T-helper 1 cell (primary cell): ENCODE data around the gene ADAM12.

Experiments
- DNase-seq, 5 donors: peaks; one replicate each; pipeline ENCODE4 v3.0.0-alpha.2; 2012 to 2020

ADAM12 gene

DNA sequence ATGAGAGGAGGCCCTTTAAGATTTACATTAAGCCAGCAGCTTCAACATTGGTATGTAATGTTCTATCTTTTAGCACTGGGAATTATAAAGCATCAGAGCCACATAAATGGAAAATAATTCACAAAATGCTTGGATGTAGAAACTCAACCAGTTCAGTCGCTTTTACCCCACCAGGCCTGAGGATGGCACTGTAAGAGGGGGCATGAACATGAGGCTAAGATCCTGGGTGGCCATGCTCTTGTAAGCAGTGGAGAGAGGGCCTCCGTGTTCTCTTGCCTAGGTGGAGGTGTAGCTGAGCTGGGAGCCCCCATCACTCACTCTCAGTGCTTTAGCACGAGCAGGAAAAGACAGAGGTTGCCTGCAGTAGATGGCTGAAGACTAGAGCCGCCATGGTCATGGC lies 253.1 kb downstream of the ADAM12 start:
- no peak for DNase-seq

DNA sequence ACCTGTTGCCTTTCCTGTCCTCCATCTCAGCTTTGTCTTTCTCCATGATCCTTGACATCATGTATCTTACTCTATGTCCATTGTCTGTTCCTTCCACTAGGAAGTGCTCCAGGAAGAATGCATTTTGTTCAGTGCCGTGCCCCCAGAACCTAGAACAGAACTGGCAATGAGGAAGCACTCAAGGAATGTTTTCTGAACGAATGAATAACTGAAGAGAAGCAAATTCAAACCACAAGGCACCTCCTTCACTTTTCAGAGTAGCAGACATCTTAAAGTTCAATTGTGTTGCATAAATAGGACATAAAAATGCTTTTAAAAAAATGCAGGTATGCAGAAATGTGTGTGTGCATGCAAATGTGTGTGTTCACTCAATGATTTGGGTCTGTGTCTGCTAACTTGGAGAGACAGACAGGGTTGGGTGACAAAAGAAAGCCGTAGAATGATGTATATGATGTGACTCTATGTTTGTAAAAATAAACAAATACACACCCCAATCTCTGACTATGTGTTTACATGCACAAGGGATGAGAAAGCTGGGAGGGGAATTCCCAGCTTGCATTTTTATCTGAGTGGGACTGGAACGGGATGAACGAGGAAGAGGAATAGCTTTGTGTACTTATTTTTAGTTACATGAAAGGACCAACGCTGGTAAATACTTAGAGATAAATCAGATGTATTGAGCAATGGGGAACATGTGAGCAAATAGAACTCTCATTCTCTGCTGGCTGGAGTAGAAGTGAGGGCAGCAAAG lies 254.2 kb downstream of the ADAM12 start:
- no peak for DNase-seq

DNA sequence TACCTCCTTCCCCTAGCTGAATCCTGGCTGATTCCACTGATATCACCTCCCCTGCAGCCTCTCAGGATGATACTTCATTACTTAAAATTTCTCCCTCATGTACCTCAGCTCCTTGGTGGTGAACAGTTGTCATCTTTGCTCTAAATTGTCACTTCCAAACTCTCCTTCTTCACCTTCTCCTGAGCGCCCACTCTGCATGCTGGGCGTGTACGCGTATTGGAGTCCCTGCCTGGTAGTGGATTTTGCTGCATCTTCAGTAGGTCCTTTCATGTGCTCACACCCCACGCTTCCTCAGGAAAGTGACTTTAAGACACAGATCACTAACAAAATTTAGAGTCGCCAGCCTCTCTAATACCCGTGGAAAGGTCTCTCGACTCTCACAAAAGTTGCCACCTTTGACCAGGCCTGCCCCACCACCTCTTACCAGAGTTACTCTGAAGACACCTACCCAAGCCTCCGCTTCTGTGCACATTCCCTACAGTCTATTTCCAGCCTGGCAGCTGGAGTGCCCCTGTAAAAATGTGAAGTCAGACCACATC lies 255.1 kb downstream of the ADAM12 start:
- DNase-seq, result no peak

DNA sequence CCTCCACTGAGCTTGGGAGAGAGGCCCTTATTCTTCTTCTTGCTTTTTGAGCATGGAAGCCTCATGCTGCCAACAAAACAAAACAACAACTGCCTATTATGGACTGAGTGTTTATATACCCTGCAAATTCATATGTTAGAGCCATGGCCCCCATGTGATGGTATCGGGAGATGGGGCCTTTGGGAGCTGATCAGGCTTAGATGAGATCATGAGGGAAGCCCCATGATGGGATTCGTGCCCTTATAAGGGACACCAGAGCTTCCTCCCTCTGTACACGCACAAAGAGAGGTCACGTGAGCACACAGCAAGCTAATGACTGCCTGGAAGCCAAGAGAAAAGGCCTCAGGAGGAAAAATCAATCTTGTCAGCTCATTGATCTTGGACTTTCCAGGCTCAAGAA lies 256.9 kb downstream of the ADAM12 start:
- no peak for DNase-seq

DNA sequence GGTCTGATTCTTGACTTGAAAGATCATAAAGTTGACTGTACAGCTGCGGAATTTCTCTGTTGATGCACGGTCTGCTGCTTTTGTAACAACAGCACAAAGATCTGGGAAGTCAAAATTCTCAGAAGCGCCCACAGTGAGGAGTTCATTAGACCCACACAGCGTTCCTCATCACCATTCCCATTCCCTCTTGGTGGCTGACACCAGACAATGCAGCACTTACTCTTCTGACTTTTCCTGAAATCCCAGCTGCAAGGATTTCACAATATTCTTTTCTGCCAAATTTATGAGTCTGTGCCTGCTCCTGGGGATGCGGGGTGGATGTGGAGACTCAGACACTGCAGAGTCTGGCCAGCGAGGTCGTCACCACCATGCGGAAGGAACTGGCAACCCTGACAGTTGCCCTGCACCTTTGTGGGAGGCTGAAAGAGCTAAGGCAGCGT lies 258.0 kb downstream of the ADAM12 start:
- DNase-seq, result no peak

DNA sequence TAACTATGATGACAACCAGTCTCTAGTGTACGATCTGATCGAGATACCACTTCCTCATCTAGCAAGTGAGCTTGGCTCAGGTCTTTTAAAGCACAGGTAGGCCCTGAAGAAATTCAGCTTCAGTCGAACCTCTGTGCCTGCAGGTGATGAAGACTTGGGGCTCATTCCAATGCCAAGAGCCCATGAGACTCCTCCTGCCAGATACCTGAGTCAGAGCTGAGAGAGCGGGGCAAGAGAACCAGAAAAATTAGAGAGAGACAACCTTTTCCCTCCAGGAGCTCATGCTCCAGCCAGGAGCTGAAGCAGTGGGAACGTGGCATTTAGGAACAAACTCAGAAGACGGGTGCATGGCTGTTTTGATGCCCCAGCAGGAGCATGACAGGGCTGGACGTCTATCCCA lies 259.3 kb downstream of the ADAM12 start:
- DNase-seq, result no peak

DNA sequence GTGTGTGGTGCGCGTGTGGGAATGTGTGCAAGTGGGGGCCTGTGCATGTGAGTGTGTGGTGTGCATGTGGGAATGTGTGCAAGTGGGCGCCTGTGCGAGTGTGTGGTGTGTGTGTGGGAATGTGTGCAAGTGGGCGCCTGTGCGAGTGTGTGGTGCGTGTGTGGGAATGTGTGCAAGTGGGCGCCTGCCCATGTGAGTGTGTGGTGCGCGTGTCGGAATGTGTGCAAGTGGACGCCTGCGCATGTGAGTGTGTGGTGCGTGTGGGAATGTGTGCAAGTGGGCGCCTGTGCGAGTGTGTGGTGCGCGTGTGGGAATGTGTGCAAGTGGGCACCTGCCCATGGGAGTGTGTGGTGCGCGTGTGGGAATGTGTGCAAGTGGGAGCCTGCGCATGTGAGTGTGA lies 259.7 kb downstream of the ADAM12 start:
- DNase-seq, result no peak

DNA sequence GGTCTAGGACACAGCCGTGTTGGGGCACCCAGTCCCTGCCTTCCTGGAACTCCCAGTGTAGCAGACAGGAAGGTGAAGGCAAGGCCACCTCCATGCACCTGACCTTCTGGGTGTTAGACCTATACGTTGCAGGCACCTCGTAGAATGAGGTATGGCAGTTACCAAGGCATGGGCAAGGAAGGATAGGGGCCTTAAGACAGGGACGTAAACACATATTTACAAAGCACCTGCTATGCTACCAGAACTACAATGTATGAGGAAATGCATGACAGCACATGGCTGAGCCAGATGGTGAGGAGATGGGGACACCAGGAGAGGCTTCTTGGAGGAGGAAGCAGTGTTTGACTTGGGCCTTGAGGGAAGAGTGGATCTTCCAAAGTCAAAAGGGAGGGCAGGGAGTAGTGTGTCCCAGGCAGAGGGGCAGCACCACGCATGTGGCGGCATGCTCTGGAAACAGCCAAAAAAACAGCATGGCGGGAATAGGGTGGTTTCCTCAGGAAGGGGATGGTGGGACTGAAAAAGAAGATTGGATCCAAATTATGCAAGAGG lies 260.7 kb downstream of the ADAM12 start:
- DNase-seq, result no peak

DNA sequence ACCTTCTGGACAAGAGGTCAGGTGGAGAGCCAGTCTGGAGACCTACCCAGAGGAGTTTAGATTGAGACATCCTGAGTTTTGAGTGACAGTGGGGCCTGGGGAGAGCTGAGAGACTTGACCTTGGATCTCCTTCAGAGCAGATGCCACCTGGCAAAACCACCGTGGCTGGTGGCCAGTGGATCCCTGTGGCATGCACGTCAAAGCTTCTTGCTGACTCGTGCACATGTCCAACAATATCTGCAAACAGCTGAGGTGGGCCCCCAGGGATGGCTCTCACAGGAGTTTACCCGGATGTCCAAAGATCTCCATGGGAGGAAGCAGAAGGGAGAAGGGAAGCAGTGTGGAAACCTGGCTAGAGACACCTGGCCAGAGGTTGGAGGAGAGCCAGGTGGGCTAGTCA lies 261.4 kb downstream of the ADAM12 start:
- no peak for DNase-seq

DNA sequence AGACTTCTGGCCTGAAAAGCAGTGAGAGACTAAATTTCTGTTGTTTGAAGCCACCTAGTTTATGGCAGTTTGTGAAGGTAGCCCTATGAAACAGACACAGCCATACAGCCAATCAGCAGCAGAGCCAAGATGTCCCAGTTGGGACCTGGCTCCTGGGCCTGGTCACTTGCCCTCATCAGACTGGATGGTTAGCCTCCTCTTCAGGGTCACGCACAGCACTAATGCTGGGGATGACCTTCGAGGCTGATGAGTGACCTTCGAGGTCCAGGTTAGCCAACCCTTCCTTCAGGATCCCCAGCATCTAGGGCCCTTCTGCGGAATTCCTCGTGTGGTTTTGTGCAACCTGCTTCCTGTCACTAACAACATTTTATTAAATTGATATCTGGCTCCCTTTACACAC lies 262.3 kb downstream of the ADAM12 start:
- DNase-seq, result no peak

DNA sequence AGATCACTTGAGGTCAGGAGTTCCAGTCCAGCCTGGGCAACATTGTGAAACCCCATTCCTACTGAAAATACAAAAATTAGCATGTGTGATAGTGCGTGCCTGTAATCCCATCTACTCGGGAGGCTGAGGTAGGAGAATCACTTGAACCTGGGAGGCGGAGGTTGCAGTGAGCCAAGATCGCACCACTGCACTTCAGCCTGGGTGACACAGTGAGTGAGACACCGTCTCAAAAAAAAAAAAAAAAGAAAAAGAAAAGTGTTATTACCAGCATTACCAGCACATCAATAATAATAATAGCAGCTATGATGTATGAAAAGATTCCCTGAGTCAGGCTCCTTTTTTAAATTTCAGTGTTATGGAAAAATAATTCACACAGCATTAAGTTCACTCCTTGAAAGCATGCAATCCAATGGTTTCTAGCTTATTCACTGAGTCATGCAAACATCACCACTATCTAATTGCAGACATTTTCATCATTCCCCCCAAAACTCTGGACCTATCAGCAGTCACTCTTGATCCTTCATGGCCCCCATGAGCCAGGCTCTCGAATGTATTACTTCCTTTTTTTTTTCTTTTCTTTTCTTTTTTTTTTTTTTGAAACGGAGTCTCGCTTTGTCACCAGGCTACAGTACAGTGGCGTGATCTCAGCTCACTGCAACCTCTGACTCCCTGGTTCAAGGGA lies 263.5 kb downstream of the ADAM12 start:
- DNase-seq, result no peak

DNA sequence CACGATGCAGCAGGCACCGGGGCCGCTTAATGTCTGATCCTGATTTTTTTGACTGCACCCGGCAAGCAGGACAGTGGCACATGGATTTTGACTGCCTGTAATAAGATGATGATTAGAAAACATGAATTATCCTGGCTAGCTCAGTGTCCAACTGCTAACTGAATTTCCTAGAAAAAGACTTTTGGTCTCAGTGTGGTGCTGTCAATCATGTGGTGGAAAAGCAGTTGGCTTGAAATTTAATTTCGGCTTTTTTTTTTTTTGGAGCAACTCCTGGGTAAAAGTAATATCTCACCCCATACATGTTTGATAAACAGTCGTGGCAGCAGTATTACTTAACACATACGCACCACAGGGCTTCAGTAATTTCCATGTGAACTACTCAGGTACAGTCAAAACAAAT lies 264.2 kb downstream of the ADAM12 start:
- no peak for DNase-seq

DNA sequence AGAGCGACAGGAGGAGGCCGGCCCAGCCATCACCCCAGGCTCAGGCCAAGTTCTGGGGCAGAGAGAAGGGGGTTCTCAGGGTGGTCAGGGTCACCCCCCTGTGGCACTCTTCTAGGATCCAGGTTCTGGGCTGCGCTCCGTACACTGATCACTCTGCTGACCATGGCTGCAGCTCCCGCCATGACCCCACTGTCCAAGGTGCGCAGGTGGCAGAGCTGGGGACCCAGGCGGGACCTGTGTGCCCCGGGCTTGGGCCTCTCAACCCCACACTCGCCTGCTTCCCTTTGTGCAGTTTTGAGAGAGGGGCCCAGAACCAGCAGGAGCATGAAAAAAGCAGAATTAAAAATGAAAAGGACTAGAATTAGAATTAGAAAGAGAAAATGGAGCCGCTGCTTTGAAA lies 264.8 kb downstream of the ADAM12 start:
- no peak for DNase-seq

DNA sequence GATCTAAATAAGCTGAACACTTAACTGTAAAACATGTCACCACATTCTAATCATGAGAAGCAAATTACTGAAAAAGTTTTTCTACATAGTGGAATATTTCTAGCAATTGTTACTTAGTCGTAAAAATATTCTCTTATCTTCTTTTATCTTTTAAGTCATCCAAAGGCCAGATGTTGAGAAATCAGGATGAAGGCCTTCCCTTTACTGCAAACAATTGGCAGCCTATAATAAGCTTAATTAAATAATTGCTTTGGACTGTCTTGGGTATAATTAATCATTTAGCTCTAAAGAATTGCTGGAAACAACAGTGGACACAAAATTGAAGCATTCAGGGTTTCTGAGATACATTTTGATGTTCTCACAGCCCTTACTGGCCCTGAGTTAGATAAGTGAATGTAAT lies 265.4 kb downstream of the ADAM12 start:
- DNase-seq, result no peak

DNA sequence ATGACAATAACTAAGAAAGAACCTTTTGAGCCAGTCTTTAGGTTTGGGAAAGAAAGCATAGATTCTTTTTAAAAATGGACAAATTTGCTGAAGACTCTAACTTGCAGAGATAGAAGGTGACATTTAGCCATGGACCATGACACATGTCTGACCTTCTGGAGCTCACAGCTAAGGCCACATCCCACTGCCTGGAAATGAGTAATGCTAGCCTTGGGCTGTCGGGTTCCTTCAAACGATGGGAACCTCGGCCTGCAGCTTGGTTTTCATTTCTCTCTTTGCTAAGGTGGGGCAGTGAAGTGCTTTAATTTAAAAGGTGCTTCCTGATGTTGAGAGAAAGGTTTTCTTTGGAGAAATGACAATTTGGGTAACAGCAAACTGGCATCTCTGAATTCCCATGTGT lies 268.7 kb downstream of the ADAM12 start:
- no peak for DNase-seq

DNA sequence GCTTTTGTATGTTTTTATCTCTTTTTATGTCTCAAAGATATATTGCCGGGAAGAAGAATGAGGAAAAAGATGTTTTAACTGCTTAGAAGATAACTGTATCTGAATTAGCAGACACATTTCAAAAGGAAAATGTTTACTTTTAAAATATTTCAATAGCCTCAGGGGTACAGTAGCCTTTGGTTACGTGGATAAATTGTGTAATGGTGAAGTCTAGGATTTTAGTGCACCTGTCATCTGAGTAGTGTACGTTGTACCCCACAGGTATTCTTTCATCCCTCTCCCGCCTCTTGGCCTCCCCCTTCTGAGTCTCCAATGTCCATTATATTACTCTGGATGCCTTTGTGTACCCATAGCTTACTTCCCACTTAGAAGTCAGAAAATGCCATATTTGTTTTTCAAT lies 269.8 kb downstream of the ADAM12 start:
- DNase-seq, result no peak

DNA sequence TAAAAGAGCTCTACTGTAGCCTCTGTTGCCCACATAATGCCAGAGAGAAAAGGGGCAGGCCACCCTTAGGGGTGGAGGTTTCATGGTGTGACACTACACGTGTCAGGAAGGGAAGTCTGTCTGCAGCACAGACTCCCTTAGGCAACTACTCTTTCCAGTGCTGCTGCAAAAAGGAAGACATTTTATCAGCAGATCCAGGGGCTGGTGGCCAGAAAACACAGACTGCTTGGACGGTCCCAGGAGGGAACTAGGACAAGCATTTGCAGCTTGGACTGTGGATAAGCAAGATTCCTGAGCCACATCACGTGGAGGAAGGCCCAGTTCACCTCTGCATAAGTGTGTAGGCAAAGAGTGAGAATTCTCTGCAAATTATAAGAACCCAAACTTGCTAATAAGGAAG lies 271.1 kb downstream of the ADAM12 start:
- no peak for DNase-seq

DNA sequence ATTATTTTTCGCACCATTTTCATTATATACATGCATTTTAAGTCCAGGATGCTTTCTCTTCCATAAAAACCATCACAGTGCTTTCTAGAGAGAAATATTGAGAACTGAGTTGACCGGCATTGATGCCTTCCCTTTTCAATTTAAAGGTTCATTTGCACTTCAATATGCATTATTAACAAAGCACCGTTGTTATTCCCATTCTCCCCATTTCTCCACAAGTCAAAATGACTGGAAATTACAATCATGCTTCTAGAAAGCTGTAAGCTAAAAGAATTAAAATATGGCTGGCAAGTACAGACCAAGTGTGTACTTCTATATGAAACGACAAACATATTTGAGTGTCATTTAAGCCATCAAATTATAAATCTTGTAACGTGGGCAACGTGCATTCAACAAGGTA lies 272.4 kb downstream of the ADAM12 start:
- no peak for DNase-seq

DNA sequence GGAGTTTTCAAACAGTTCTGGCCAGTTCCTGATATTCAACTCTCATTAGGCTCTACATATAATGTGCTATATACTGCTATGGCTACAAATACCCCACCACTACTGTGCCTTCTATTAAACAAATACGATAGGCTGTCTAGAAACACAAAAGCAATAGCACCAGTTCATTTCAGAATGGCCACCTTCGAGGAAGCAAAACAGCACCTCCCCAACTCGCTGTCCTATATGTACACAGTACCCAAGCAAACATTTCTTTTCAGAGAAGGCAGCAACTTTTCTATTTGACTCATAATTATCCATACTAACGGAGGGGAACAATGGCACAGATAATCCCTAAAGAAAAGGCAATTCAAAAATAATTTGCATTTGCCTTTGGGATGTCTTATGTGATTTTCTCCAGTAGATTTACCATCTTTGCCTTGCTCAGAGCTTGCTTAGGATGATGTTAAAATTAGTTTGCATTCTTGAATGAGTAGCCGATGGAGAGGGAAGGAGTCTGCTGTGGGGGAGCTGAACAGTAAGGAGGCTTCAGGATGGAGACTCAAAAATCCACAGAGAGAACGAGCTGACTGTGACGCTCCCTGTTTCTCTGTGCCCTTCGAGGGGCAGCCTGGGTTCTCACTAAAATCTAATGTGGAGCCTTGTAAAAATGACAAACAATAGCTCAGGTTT lies 273.3 kb downstream of the ADAM12 start:
- no peak for DNase-seq

DNA sequence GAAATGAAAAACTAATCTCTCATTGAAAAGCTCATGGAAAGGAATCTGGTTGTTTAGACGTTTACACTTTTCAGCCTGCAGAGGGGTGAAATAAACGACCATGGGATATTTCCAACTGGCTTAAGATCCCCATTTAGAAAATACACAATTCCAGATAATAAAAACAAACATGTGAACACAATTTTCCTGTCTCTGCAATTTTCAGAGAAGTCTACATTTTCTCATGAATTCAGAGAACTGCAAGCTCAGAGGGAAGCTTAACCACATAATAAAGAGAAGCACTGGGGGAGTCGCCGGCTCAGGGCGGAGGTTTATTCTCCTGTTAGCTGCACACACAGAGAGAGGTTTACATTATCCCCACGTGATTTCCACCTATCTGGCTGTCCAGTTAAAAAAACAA lies 276.8 kb downstream of the ADAM12 start:
- no peak for DNase-seq

DNA sequence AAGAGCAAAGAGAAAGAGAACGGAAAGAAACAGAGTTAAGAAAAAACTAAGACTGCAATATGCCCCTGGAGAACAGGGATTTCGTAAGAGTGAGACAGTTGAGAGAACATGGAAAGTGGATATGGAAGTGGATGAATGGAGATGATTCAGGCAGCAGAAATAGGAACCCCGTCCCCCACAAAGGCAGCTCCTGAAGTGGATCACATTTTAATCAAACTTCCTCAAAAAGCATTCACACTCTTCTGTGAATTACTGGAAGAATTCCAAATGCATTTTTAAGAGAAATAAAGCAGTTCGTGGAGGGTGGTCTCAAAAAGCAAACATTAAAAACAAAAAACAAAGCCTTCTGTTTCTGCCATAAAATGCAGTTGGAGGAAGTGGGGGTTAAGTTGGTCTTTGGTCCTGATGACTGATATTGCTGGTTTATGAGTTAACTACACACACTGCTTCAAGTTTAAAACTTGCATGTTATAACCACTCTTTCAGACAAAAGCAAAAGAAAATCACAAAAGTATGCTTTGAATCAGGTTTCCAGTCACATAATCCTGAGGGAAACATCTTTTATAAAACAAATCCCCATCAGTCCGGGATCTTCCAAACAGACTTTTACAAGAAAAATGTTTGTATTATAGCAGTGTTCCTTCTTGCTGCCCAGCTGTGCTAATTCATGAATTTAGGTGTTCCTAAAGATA lies 277.6 kb downstream of the ADAM12 start:
- DNase-seq, result no peak

DNA sequence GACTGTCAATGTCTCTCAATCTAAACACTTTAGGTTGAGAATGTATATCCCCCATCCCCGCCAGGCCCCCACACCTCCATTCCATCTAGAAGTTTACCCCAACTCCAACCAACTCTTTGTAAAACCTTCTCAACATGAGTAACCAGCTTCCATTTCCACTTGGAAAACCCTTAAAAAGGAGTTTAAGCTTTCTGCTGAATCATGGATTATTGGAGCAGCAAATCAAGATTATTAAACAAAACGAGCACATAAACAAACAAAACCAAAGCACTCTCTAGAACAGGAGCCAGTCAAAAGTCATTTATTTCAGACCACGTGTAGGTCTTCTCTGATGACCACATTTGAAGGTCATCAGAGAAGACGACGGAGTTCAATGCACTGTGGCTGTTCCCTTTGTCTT lies 278.4 kb downstream of the ADAM12 start:
- no peak for DNase-seq

DNA sequence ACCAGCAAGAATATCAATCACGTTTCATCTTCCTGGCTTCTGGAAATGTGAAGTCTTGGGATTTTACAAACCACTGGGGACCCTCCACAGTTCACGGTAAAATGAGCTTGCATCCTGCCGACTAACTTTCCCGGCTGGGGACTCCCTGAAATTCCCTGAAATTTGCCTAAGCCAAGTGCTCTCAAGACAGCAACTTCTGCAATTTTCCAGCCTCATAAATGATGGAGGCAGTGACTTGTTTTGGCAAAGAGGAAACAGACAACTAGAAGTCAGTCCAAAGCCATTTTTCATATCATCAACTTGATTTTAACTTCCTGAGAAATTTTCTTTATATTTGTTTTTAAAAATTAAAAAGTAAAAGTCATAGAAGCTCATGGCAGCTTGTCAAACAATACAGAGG lies 279.6 kb downstream of the ADAM12 start:
- no peak for DNase-seq
